GM19438 (cell line): ENCODE results near the gene CIB4.

Experiments used
- ATAC-seq: cut with Tn5 transposase; IDR thresholded peaks from one replicate; pipeline ENCODE4 v1.9.1; 2021; ENCODE audit warnings: low read depth; ENCODE audit not compliant: unreplicated experiment

Gene CIB4

GRCh38 chr2:26627350-26628105 is 13.6 kb downstream of the CIB4 start:
- no peak for ATAC-seq

GRCh38 chr2:26626606-26627005 is 14.6 kb downstream of the CIB4 start:
- no peak for ATAC-seq

- no peak for ATAC-seq
Measured at GRCh38 chr2:26623541-26624495, 17.3 kb downstream of the CIB4 start.

- no peak for ATAC-seq
Measured at GRCh38 chr2:26621469-26622199, 19.5 kb downstream of the CIB4 start.

GRCh38 chr2:26620031-26620605 is 21.0 kb downstream of the CIB4 start:
- ATAC-seq, result no peak

- ATAC-seq, result no peak
Measured at GRCh38 chr2:26619521-26619951, 21.6 kb downstream of the CIB4 start.

GRCh38 chr2:26619096-26619495 is 22.1 kb downstream of the CIB4 start:
- ATAC-seq, result no peak

GRCh38 chr2:26618611-26619010 is 22.6 kb downstream of the CIB4 start:
- no peak for ATAC-seq

GRCh38 chr2:26617588-26618083 is 23.5 kb downstream of the CIB4 start:
- ATAC-seq, result no peak

GRCh38 chr2:26616706-26617587 is 24.2 kb downstream of the CIB4 start:
- no peak for ATAC-seq

- ATAC-seq, result no peak
Measured at GRCh38 chr2:26615860-26616705, 25.1 kb downstream of the CIB4 start.

- ATAC-seq, result no peak
Measured at GRCh38 chr2:26615336-26615859, 25.8 kb downstream of the CIB4 start.

GRCh38 chr2:26614216-26615138 is 26.7 kb downstream of the CIB4 start:
- ATAC-seq, result no peak

- ATAC-seq, result no peak
Measured at GRCh38 chr2:26613241-26614215, 27.6 kb downstream of the CIB4 start.

GRCh38 chr2:26612522-26613240 is 28.5 kb downstream of the CIB4 start:
- ATAC-seq, result no peak
